DOHH2 (cell line): ENCODE results near the gene KNSTRN.

Source experiments
- EZH2phosphoT487 ChIP-seq: fragments of 200-600 bp; sonication (generic); IDR thresholded peaks from 2 replicates; pipeline ENCODE4 v1.6.1; 2017; ENCODE audit warnings: borderline replicate concordance, mild to moderate bottlenecking, antibody characterized with exemption, low read length, moderate library complexity, mixed read lengths
- TF ChIP-seq, protein P1 (sequence below): fragments of 200-600 bp; sonication (generic); IDR thresholded peaks from one replicate; pipeline ENCODE4 v1.5.1; 2014; ENCODE audit warnings: antibody characterized with exemption, mild to moderate bottlenecking, low read depth, low read length; ENCODE audit not compliant: poor library complexity, severe bottlenecking

DNA sequence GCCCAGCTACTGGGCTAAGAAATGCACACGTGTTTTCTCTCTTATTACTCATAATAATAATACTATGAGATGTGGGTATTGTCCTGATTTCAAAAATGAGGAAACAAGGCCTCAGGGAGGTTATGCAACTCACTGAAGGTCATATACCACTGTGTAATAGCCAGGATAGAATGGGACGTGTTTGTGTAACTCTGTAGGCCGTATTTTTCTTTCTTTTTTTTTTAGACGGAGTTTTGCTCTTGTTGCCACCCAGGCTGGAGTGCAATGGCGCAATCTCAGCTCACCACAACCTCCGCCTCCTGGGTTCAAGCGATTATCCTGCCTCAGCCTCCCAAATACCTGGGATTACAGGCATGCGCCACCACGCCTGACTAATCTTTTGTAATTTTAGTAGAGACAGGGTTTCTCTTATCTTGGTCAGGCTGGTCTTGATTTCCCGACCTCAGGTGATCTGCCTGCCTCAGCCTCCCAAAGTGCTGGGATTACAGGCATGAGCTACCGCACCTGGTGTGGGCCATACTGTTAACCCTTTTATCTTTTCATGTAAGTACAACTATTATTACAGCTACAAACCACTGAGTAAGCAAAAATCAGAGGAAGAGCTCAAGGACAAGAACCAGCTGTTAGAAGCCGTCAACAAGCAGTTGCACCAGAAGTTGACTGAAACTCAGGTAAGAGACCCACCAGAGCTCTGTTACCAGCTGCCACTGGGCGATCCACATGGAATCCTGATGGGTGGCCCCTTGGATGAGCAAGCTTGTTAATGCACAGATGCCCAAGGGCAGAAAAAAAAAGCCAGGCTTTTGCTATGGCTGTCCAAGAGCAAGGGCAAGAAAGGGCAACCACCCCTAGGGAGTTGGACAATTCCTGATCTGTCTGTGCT is 6.7 kb downstream of the KNSTRN start:
- TF ChIP-seq, protein P1, sequence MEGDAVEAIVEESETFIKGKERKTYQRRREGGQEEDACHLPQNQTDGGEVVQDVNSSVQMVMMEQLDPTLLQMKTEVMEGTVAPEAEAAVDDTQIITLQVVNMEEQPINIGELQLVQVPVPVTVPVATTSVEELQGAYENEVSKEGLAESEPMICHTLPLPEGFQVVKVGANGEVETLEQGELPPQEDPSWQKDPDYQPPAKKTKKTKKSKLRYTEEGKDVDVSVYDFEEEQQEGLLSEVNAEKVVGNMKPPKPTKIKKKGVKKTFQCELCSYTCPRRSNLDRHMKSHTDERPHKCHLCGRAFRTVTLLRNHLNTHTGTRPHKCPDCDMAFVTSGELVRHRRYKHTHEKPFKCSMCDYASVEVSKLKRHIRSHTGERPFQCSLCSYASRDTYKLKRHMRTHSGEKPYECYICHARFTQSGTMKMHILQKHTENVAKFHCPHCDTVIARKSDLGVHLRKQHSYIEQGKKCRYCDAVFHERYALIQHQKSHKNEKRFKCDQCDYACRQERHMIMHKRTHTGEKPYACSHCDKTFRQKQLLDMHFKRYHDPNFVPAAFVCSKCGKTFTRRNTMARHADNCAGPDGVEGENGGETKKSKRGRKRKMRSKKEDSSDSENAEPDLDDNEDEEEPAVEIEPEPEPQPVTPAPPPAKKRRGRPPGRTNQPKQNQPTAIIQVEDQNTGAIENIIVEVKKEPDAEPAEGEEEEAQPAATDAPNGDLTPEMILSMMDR = no peak
- no peak for TF ChIP-seq EZH2phosphoT487
